HG02943 (cell line): ENCODE measurements around the gene DEAF1.
"Not testable (repeated sequence)": the region's sequence is repeated elsewhere in the genome, so short reads cannot be mapped to it uniquely, and the experiment has no call there.

Experiments
- ATAC-seq: cut with Tn5 transposase; IDR thresholded peaks from one replicate; pipeline ENCODE4 v1.9.1; 2021; ENCODE audit warnings: mild to moderate bottlenecking, low read depth, moderate library complexity; ENCODE audit not compliant: unreplicated experiment

Gene DEAF1

DNA sequence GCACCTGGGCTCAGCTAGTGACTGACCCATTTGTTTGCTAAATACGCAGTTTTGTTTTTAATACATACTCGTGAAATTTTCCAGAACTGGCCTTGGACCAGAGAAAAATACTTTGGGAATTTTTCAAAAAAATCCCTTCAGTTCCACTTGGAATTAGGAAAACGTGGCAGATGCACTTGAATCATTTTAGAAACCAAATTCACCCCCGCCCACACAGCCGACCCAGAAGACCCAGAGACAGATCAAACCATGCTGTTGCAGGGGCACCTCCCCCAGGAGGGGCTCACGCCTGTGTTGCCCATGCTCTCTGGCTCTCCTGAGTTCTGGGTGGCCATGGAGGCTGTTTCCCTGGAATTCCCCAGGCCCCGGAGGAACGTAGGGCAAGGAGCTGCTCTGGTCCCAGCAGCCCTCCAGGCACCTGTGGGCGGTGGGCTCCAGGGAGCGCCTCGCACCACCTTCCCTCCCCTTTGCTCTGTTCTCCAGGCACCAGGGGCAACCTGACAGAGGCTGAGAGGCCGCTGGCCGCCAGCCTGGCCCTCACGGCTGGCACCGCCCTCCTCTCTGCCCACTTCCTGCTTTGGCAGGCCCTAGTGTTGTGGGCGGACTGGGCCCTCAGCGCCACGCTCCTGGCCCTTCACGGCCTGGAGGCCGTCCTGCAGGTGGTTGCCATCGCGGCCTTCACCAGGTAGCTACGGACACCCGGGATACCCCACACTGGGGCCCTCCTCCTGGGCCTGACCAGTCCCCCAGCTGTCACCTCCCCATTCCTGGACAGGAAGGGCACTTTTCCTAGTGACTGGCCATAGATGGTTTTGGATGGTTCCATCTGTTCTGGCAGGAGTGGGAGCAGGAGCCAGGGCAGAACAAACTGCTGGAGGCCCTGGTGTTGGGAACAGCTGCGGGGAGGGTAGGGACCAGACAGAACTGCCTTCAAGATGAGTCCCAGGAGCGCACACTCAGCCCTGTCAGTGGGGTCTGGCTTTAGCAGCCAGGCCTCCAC, 7.7 kb upstream of the DEAF1 start:
- ATAC-seq = no peak

DNA sequence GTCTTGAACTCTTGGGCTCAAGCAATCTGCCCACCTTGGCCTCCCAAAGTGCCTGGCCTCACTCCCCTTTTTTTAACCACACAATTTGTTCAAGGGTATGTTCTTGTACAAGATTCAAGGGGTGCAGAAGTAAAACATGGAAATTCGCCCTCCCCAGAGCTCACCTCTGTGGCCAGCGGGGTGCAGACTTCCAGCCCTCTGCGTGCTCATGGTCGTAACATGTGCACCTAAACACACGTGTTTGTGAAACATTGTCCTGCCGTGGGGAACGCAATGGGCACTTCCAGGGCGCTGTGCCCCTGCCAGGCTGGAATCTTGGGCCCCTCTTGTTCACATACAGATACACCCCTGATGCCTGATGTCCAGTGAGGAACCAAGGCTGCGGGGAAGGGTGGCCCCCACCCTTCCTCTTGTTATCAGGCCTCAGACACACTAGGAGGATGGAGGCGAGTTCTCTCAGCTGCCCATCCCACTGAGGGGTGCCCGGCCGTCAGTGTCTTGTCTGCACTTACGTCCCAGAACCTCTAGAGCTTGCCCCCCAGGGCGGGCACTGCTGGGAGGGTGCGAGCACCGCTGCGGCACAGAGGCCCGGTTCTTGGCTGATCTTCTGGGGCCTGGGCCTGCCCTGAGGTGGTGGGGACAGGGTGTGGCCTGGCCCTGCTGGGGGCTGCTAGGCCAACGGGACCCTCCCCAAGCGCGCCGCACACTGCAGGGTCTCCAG, 6.9 kb upstream of the DEAF1 start:
- ATAC-seq = no peak

DNA sequence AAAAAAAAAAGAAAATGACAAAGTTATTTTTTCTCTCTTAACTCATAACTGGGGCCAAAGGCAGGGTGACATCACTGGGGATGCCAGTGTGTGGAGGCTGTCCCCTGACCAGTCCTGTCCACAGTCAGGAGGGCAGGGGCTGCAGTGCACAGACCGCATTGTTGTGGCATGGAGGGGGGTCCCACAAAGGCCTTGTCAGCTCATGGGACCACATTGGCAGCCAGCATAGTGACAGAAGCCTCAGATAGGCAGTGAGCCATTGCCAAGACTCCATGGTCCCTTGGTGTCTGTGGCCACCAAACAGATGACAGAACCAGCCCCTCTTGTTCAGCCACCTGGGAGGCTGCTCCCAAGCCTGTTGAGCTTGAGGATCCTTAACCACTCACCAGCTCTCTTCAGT, 4.7 kb upstream of the DEAF1 start:
- no peak for ATAC-seq

DNA sequence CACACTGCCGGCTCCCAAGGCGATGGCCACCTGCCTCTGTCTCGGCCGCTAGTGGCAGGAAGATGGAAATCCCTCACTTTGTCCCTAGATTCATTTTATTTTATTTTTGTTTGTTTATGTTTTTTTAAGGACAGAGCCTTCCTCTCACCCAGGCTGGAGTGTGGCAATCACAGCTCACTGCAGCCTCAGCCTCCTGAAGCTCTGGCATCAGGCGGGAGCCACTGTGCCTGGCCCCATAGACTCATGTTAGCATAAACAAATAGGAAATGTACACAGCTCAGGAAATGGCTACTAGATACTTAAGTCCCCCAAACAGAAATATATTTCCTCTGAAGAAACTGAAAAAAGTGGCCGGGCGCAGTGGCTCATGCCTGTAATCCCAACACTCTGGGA, 4.1 kb upstream of the DEAF1 start:
- no peak for ATAC-seq

DNA sequence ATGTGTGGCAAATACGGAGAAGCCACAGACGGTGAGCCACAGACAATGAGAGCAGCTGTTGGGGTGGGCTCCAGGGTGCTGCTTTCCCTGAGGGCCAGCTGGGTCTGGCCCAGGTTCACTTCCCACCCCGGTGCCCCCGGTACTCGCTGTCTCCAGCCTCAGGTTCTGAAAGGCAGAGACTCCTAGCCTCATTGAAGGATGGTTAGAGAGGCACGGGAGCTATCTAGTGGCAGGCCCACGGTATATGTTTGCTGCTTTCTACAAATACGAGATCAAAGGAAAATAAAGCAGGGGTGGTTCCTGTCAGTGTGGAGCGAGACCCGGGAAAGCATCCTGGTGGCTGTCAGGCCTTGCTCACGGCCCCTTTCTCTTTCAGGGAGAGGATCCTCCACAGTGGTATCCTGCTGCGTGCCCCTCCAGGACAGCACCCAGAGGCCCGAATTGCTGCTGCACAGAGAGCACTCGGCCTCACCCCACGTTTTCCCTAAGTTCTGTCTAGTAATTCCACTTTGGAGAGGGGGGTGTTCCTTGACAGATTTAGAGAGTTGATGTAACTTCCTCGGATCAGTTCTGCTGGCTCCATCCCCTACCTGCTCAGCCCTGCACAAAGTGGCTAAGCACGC, 3.6 kb upstream of the DEAF1 start:
- no peak for ATAC-seq

DNA sequence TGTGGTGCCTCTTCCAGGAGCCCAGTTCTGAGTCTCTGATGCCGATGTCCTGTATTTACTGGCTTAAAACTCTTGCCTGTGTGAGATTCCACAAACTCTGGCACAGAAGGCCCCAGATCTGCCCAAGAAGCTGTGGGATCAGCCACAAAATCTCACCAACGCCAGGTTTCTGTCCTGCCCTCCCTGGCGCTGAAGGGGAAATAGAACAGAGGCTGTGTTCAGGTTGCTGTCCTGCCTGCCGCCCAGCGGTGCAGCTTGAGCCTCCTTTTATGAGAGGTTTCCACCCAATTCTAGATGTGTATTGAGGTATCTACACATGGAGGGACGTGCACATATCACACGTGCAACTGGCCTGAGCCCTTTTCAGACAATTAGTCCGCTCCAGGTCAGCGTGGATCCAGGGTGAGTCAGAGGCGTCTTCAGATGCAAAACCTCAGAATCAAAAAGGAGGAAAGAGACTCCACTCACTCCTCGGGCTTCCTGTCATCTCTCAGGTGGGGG, 2.8 kb upstream of the DEAF1 start:
- ATAC-seq = no peak

DNA sequence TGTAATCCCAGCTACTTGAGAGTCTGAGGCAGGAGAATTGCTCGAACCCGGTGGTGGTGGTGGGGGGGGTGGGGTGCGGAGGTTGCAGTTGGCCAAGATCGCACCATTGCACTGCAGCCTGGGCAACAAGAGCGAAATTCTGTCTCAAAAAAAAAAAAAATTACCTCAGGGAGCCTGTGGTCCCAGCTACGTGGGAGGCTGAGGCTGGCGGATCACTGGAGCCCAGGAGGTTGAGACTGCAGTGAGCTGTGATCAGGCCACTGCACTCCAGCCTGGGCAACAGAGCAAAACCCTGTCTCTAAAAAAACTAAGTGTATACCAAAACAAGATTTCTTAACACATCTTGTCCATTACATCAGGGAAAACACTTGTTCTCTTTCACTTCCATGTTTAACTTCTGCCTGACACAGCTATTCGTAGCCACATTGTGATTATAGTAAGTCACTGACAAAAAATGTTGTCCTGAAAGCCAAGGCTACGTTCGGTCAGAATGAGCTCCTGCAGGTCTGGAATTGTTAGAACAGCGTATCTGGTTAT, 2.0 kb upstream of the DEAF1 start:
- no peak for ATAC-seq

DNA sequence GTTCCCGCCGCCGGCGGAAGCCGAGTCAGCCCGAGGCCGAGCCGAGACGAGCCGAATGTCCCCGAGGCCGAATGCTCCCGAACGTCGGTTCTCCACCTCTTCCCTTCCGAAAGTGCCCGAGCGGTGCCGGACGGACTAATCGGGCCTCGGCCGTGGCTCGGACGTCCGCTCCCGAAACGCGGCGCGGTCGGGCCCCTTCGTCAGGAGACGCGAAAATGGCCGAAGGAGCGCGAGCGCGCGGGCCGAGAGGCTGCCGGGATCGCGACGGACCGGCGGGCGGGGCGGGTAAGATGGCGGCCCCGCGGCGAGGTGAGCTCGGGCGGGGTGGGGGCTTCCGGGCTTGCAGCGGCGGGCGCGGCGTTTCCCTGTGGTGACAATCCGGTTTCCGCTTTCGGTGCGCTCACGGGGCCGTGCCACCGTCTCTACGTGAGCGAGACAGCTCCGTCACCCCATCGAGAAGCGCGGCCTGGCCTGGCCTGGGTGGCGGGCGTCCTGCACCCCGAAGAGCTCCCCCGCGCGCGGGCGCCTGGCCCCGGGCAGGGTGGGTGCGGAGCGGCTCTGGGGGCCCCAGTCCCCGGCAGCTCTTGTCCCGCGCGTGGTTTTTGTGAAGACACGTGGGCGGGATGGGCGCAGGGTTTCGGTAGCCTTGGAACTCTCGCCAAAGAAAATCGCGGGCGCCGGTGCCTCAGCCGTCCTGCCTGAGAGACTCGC, 671 bp upstream of the DEAF1 start, which contains the start of gene TMEM80:
Gene TMEM80, plus strand, starts transcription at position 279 of the 711 bp plus-strand sequence. Its CDS starts 12 bp downstream, at position 291.
- ATAC-seq = peak; percentile 76

DNA sequence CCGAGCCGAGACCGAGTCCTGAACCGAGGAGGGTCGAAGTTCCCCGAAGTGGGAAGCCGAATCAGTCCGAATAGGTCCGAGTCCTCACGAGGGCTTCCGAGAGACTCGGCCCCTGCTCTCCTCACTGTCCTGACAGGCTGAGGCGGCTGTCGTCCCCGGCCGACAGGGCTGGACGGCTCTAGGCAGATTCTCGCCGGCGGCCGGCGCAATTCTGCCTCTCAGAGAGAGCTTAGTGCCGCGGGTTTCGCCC, 191 bp upstream of the DEAF1 start:
- ATAC-seq = no peak

DNA sequence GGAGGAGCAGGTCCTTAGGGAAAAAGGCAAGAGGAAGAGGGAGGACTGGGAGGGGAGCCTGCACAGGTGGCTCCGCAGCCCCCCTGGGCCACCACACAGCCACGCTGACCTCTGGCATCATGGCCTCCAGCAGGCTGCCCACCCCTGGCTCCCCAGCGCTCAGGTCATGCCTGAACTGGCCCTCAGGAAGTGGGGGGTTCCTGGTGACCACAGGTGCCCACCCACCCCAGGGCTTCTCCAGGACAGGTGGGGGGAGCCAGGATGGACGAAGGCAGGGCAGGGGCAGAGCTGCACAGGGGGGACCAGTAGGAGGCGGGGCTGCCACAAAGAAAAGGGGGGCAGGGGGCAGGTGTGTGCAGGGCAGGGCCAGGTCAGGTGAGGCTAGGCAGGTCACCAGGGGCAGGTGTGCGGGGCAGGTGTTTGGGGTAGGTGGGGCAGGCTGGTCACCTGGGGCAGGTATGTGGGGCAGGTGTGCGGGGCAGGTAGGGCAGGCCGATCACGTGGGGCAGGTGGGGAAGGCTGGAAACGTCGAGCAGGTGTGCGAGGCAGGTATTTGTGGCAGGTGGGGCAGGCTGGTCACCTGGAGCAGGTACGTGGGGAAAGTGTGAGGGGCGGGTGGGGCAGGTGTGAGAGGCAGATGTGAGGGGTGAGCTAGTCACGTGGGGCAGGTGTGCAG, 997 bp downstream of the DEAF1 start:
- ATAC-seq = no peak

DNA sequence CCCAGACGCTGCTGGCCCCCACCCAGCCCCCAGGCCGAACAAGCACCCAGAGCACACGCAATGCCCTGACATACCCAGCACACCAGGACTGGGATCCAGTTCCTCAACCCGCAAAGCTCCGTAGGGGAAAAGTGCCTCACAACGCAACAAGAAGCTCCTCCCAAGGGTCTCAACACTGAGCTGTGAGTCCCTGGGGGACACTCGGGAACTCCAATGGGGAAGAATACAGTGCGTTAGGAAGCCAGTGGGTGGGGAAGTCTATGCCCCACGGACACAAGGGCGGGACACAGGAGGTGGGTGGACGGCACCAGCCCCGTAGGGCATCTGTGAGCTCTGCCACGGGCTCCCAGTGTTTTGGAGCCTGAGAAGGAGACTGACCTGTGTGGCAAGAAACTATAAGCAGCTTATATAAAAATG, 1.6 kb downstream of the DEAF1 start:
- ATAC-seq = no peak

DNA sequence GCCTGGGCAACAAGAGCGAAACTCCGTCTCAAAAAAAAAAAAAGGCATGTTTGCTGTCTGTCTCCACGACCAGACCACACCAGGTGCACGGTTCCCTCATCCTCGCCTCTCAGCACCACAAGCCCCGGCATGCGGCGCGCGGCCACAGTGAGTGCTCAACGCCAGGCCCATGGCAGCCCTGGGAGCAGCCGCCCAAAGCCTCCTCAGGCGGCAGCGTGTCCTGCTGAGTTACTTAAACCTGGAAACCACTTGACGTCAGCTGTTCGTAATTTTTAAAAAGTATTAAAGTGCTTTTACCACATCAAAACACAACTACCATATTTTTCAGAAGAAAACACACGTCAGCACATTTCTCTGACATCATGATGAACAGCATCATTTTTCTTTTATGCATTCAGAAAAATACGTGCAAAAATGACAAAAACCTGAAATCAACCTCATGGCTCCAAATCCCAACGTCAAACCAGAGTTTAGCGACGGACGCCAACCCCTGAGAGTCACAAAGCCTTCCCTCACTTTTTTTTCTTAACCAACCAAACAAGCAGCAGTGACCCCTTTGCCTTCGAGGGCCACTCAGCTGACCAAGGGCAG, 2.1 kb downstream of the DEAF1 start:
- ATAC-seq = no peak

DNA sequence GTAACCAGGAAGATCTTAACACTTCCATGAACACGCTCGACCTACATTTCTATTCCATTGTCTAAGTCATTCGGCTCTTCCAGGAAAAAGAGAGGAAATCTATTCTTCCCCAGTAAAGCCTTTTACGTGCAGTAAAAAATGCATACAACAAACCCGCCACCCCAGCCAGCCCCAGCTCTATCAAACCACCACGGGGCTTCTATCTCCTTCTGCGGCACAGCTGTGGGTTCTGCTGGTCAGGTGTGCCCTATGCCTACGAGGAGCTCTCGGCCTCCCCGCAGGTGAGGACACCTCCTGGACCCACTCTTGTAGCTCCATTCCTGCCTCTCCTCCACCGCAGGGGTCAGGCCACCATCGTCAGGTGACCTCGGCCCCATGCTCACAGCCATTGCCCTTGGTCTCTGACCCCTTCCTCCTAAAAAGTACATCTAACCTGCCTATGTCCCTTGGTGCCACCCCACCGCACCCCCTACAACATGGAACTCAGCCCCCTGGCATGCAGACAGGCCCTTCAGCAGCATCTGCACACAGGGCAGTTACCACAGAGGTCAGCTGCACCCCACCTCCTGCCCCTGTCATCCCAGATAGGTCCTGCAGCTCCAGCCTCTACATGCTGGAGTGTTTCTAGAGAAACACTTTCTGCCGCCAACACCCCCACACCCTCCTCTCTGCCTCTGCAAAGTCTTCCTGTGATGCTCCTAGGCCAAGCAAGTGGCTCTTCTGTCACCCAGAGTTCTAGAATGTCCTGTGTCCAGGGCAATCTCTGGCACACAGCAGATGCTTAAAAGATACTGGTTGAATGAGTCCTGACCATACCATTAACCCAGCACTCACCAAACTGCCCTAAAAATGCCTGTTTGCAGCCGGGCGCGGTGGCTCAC, 3.1 kb downstream of the DEAF1 start:
- no peak for ATAC-seq

DNA sequence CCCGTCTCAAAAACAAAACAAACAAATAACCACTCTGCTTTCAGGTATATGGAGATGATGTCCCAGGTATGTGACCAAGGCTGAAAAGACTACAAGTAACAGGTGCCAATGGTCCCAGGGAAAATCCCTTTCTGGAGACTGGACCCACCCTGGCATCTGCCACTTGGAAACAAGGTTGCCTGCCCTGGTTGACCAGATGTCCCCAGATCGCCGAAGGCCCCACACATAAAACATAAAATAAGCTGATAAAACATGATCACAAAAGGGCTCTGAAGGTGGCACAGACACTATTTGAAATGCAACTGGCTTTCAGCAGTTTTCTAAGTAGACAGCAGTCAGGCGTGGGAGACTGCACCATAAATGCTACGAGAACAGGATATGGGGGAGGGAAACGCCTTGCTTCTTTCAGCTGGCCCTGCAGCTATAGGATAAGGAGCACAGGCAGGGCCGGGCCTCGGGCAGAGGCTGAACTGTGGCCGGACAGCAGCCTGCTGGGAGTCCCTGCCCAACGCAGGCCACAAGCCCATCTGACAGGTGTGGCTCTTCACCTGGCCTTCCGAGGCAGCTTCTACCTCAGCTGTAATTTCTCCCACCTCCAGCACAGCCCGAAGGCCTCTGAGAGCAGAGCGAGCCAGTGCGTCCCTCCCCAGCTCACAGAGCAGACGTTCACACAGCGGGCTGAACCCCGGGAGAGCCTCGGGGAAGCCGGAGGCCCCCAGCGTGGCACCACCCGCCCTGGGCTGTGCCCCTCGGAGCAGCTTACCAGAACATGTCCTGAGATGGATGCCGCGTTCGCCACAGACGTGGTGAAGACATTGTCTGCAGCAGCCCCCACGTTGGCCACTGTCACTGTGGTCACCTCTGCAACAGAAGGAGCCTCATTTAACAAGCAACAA, 4.0 kb downstream of the DEAF1 start:
- ATAC-seq = no peak

DNA sequence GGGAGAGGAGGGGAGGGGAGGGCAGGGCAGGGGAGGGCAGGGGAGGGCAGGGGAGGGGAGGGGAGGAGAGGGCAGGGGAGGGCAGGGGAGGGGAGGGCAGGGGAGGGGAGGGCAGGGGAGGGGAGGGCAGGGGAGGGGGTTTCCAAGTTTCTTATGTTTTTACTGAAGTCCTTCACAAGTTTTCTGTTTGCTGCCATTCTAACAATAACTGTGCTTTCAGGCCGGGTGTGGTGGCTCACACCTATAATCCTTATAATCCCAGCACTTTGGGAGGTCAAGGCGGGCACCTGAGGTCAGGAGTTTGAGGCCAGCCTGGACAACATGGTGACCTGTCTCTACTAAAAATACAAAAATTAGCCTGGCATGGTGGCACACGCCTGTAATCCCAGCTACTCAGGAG, 4.8 kb downstream of the DEAF1 start:
- not testable (repeated sequence) for ATAC-seq

DNA sequence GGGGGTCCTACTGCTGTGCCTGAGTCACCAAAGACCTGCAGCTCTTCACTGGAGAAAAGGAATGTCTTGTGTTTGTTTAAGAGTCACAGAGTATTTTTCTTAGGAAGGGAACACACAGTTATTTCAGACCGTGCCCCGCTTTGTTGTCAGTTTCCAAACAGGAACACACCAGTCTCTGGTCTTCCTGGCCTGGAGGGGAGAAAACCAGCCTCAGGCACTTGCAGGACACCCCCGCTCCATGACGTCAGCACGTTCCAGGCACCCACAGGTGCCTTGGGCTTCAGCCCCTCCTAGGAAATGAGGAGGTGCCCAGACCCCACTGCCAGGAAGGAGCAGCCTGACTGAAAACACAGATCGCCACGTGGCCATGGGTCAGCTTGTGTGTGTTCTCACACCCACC, 5.4 kb downstream of the DEAF1 start:
- ATAC-seq = no peak

DNA sequence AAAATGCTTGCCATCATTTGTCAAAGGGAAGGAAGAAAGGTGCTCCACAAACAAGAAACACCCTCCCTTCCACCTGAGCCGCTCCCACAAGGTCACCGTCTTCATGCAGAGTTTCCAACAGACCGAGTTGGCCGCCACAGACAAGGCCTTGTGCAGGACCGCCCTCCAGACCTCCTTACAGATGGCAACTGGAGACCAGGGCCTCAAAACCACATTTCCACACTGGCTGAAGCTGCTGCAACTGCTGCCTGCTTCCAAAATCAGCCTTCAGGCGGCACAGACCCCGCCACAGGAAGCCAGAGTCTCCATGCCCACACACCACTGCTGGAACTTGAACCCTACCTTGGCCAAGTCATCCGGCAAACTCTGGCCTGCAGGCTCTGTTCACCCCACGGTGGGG, 6.3 kb downstream of the DEAF1 start:
- ATAC-seq = no peak
